Amygdala (tissue), 56 donors: Measurements from ENCODE around the gene MATCAP1.
A peak's percentile ranks its signal among the peaks of the same experiment; 100 is the strongest.

ENCODE experiments used
- DNase-seq, 56 donors: peaks; one replicate each; lab custom pipeline; 2025; lab: John Stamatoyannopoulos, UW

Gene MATCAP1

DNA sequence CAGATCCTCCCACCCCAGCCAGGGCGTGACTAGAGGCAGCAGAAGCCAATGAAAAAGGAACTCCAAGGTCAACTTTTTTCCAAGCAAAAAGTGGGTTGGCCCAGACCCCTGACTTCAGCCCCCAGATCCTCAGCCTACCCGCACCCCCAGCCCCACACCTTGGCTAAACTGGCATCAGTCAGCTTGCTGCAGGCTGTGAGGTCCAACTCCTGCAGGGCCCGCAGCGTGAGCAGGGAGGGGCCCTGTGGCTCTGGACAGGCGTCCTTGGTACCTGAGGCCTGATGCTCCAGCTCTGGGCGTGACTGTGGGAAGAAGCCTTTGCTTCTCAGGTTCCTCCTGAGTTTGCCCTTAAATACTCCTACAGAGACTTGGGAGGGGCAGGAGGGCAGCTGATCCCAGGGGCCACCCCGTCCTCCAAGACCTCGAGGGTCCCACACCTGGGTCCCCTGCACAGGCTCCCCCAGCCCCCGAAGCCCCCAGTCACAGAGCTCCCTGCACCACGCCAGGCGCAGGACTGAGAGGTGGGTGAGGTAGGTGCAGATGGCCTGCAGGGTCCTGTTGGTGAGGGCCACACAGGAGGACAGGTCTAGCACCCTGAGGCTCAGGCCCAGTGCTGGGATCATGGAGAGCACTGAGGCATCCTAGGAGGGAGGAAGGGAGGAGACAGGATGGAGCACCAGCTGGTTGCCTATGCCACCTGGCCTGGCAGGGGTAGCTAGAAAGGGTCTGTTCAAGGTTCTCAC lies 24.6 kb upstream of the MATCAP1 start:
- no peak for DNase-seq

DNA sequence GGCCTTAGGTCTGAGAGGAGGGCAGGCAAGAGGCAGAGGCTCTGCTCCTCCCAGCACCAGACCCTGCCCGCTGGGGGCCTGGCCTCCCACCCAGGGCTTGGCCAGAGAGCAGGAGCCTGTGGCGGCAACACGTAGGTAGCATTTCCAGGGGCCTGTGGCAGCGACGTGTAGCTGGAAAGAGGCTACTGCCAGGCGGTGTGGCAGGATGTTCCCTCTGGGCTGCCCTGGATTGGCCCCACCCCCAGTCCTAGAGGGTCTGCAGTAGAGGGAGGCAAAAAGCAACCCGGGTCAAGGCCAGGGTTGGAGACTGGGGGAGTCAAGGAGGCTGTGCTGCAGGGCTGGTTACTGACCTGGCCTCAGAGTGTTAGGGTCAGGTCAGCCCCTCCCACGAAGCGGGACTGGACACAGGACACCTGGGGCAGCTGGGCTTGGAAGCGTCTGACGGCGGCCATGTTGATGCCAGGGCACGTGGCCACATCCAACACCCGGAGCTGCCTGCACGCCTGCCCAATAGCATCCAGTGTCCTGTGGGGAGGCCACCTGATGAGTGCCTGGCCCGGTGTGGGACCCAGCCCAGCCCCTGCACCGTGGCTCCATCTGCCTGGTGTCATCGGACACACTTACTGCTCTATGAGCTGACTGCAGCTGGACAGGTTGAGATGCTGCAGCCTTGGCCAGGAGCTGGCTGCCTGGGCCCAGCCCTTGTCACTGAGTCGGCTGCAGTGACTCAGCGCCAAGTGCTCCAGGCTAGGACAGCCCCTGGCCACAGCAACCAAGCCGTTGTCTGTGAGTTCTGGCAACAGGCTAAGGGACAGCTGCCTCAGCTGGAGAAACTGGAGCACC lies 23.7 kb upstream of the MATCAP1 start:
- DNase-seq, result no peak

DNA sequence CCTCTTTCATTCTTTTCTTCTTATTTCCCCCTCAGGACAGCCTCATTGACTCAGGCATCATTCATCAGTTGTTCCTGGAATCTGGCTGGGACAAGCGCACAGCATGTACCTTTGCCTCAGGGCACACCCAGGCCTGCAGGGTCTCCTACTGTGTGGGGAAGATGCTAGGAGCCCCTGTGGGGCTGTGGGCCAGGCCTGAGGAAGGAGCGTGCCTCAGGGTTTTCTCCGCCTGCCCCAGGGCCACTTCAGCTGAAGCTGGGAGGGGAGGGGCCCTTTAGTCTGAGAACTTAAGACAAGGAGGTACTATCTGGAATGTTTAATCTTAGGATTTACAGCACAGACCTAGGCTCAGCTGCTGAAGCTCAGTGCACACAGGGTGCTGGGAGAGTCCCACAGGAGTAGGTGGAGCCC lies 23.1 kb upstream of the MATCAP1 start:
- DNase-seq, result no peak

DNA sequence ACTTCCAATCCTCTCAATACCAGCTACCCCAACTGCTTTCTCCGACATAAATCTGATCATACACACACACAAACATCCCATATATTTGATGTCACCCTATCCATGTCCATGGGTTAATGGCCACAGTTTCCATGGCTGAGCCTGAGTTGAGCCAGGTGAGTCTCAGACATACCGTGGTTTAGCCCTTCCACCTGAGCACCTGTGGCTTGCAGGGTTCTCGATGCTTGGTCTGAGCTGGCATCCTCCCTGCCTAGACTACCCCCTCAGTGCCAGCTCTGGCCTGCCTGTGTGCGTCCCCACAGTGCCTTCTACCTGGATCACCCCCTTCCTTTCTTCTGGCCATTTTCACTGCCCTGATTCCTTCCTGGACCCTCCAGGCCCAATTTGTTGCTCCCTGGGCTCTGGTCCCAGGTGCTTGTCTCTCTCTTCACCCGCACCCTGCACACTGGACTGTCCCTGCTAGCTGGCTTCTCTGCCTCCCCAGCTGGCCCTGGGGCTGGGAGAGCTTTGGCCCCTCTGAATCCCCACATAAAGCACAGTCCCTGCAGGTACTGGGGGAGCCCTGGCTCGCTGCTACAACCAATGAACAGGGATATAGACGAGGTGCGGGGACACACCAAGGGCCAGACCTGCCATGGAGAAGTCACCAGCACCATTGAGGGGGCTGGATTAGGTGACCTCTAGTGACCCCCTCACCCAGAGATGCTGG lies 22.5 kb upstream of the MATCAP1 start:
- no peak for DNase-seq

DNA sequence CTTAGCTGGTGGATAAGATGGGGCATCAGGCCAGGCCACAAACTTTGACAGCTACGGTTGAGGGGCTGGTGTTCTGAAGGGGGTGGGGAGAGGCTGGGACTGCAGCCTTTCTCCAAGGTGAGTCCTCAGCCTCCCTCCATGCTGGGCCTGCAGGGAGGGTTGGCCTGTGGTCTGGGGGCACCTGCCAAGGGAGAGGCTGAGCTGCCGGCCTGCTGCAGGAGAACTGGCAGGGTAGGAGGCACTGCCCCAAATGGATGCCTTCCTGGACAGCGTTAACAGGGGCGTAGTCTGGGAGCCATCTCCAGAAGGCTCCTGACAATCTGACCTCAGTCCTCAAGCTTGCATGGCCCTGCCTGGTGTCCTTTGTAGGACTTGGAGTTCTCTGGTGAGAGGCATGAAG lies 20.3 kb upstream of the MATCAP1 start:
- no peak for DNase-seq

DNA sequence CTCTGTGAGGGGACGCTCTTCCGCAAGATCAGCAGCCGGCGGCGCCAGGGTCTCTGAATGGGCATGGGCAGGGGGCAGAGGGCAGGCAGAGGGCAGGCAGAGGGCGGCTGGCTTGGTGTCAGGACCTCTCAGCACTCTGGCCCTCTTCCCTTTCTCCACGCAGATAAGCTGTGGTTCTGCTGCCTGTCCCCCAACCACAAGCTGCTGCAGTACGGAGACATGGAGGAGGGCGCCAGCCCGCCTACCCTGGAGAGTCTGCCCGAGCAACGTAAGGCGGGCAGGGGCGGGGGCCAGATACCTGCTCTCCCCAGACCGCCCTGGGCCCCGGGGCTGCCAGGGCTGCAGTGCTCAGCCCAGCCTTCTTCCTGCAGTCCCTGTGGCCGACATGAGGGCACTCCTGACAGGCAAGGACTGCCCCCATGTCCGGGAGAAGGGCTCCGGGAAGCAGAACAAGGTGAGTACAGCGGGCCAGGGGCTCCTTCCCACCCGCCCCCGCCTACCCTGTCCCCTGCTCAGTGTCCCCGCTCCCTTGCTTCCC lies 19.3 kb upstream of the MATCAP1 start:
- DNase-seq, result no peak

DNA sequence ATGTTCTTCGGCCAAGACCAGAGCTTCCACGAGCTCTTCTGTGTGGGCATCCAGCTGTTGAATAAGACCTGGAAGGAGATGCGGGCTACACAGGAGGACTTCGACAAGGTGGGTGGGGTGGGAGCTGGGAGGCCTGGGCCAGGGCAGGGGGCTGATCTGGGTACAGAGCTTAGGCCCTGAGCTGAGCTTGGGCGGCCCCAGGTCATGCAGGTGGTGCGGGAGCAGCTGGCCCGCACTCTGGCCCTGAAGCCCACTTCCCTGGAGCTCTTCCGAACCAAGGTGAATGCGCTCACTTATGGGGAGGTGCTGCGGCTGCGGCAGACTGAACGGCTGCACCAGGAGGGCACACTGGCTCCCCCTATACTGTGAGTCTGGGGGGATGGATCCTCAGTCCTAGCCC lies 18.7 kb upstream of the MATCAP1 start:
- DNase-seq, result no peak

DNA sequence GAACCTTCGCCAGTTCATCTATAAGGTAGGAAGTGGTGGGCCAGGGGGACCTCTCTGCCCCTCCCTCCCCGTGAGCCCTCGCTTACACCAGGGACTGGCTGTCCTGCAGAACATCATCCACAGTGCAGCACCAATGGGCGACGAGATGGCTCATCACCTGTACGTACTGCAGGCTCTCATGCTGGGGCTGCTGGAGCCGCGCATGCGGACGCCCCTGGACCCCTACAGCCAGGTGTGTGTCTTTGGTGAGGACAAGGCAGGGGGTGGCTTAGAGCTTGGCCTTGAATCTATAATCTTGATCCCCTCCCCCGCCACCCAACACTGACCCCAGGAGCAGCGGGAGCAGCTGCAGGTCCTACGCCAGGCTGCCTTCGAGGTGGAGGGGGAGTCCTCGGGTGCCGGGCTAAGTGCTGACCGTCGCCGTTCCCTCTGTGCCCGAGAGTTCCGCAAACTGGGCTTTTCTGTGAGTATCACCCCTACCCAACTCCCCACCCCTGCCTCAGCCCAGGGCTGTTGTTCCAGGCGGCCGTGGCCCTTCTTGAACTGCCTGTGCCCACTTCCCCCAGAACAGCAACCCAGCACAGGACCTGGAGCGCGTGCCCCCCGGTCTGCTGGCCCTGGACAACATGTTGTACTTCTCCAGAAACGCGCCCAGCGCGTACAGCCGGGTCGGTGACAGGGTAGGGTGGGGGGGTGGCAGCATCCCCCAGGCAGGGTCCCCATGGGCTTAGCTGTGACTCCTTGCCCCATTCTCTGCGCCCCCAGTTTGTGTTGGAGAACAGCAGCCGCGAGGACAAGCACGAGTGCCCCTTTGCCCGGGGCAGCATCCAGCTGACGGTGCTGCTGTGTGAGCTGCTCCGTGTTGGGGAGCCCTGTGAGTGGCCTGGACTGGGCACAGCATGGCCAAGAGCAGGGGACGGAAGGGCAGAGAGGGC lies 17.9 kb upstream of the MATCAP1 start:
- no peak for DNase-seq

DNA sequence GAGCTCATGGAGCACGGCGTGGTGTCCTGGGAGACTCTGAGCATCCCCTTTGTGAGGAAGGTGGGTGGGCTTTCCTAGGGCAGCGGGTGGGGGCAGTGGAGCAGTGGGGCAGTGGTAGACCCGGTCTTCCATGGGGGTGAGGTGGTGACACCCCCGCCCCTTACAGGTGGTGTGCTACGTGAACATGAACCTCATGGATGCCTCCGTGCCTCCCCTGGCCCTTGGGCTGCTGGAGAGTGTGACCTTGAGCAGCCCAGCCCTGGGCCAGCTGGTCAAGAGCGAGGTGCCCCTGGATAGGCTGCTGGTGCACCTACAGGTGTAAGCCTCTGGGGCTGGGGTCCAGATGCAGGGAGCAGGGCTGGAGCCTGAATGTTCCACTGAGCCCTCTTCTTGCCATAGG lies 16.7 kb upstream of the MATCAP1 start:
- DNase-seq, result no peak

DNA sequence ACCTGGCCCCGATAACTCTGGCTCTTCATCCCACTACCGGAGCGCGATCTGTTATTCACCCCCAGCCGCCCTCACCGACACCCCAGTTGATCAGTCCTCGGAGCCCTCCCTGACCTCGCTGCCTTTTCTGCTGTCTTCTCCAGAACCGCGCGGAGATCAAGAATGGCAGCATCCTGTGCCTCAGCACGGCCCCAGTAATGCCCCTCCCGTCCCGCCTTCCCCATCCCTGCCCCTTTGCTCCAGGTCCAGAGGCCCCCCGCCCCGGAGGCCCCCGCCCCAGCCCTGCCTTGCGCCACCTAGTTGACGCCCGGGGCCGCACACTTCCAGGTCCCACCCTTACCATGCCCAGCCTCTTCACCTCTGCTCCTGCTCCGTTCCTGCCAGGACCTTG lies 16.0 kb upstream of the MATCAP1 start:
- DNase-seq, result no peak

DNA sequence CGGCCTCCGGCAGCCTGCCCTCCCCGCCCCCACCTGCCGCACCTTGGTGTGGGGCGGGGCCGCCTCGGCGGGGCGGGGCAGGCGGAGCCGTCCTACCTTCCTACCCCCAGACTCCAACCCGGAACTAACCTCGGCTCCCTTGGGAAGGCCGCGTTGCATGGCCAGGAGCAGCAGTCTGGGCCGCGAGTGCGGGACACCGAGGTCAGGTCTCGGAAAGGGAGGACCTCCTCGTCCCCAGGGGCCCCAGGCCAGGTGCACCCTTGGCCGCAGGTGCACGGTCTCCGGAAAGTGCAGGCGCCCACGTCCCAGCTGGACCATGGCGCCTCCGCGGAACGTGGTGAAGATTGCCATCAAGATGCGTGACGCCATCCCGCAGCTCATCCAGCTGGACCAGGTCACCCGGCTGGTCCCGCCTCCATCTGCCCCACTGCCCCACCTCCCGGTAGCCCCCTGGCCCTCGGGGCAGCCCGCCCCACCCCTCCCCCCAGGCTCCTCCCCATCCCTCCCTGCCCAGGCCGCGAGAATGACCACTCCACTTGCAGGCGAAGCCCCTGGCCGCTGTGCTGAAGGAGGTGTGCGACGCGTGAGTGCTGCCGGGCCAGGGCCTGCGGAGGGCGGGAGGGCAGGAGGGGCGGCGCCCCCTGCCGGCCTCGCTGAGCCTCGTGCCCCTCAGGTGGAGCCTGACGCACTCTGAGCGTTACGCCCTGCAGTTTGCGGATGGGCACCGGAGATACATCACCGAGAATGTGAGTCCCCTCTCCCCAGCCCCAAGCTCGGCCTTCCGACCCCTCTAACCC lies 15.4 kb upstream of the MATCAP1 start, which contains the start of gene ELMO3:
Gene ELMO3, plus strand, starts transcription at position 121 of the 797 bp plus-strand sequence. Its CDS starts 196 bp downstream, at position 317.
- peak in 1 of 56 donors; percentile 52 for DNase-seq

DNA sequence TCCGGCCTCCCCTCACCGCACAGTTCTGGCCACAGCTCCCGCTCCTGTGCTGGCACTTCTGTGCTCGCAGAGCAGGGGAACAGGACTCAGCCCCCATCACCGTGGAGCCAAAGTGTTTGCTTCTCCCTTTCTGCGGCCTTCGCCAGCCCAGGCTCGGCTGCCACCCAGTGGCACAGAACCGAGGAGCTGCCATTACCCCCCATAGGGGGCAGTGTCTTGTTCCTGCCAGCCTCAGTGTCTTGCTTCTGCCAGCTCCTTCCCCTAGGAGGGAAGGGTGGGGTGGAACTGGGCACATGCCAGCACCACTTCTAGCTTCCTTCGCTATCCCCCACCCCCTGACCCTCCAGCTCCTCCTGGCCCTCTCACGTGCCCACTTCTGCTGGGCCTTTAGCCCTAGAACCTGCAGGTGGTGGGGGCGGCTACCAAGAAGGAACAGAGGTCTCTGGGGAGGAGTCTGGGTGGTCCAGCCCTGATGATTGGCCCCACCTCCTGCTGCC lies 14.5 kb upstream of the MATCAP1 start:
- peak in 36 of 56 donors; percentile 8 to 70 (median 43) for DNase-seq

DNA sequence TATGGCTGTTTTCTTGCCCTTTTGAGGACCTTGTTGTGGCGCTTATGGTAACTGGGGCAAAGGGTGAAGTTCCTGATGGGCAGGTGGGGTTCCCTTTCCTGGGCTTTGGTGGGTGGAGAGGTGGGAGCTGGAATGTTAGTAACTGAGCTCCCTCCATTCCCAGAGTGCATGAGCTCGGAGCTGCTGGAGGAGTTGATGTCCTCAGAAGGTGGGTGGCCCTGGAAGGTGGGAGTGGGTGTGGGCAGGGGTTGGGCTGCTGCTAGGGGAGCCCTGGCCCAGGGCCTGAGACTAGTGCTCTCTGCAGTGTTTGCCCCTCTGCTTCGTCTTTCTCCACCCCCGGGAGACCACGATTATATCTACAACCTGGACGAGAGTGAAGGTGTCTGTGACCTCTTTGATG lies 13.9 kb upstream of the MATCAP1 start:
- DNase-seq, result no peak

DNA sequence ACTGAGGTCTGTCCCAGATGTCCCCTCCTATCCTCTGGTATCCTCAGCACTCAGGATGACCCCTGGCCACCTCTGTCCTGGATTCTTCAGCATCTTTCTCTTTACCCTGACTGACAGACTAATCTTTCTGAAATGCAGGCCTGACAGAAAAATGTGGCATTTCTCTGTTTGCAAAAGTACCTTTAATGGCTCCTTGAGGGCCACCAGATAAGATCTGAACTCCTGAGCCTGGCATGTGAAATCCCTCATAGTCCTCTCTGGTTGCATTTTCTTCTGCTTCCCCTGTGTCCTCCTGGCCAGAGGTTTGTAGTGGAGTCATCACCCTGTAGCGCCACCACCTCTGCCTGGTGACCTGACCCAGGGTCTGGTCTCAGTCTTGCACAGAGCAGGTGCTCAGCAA lies 13.1 kb upstream of the MATCAP1 start:
- no peak for DNase-seq

DNA sequence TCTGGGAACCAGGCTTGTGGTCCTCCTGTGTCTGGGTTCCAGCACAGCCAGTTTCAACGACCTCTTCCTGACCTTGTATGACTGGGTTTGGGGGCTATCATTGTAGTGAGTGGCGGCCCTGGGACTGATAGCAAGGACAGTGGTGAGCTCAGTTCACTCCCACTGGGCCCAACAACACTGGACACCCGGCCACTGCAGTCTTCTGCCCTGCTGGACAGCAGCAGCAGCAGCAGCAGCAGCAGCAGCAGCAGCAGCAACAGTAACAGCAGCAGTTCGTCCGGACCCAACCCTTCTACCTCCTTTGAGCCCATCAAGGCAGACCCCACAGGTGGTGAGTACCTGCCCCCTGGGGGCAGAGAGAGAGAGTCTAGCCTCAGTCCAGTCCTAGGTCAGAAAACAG lies 11.9 kb upstream of the MATCAP1 start:
- DNase-seq, result no peak

DNA sequence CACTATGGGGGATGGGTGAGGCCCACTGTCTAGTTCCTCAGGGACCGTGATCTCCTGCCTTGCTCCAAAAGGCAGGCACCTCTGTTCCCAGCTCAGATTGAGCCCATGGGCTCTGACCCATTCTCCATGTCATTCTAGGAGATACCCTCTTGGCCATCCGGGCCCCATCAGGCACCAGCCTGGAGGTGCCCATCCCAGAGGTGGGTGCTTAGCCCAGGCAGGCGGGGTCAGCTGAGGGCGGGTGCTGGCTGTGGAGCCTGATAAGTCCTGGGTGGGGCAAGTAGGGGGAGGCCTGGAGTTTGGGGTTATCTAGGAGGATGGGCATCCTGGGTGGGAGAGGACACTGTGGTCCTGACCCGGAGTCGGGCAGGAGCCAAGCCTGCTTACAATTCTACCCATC lies 10.5 kb upstream of the MATCAP1 start:
- no peak for DNase-seq

DNA sequence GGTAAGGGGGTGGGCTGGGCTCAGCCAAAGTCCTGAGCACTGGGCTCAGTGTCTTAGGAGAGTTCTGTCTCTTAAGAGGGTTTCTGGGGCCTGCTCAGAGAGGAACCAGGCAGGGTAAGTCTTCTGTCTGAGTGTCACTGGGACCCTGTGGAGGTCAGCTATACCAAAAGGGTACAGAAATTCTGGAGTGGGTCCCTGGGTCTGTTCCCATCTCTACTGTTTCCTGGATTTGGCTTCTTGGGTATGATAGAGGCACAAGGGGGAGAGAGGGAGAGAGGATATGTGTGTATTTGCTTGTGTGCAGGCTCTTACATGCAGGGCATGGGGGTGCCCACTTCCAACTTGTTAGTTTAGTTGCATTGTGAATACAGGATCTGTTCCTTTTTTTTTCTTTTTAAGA lies 9.8 kb upstream of the MATCAP1 start:
- no peak for DNase-seq

DNA sequence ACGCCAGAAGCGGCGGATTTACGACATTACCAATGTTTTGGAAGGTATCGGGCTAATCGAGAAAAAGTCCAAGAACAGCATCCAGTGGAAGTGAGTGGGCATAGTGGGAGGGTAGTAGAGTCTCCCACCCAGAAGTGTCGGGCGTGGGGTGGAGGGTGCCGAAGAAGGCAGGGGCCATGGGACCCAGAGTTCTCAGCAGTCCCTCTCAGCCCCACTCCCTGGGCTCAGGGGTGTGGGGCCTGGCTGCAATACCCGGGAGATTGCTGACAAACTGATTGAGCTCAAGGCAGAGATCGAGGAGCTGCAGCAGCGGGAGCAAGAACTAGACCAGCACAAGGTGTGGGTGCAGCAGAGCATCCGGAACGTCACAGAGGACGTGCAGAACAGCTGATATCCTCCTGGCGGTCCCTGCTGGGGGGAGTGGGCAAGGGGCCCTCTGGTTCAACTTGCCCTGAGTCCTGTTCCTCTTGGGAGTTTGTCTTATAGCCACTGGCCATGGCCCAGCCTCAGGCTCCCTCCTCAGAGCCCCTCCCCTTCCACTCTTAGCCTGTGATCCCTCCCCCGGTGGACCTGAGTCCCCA lies 9.1 kb upstream of the MATCAP1 start:
- no peak for DNase-seq
